G401.6 (cell line): ENCODE measurements around the gene PRAMEF27.
"Not testable (repeated sequence)": the region's sequence is repeated elsewhere in the genome, so short reads cannot be mapped to it uniquely, and the experiment has no call there.

ENCODE experiments used
- FAIRE-seq: peaks from 2 replicates; lab custom pipeline; 2012; peaks lifted over from hg19 to GRCh38; lab: Jason Lieb, UNC

Gene PRAMEF27

GRCh38 chr1:13056475-13056874, at the start of gene PRAMEF27:
PRAMEF27 (minus strand) TSS chr1:13056575; CDS start chr1:13053659, 2,916 bp downstream.
- FAIRE-seq = not testable (repeated sequence)

DNA sequence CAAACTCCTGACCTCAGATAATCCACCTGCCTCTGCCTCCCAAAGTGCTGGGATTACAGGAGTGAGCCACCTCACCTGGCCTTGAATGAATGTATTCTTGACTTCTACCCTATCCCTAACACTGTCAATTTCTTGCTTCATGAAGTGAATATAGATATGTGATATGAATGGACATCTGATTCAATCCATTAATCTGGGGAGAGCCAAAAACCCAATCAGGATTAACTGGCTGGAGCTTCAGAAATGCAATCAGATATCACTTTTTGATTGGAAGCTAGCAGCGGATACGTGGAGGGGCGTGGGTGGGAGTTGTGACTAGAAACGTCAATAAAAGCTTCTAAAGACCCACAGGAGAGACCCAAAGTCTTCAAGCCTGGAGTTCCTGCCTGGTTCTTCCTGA, 14.1 kb upstream of the PRAMEF27 start, which contains the start of gene PRAMEF25:
Gene PRAMEF25 (plus strand): TSS at position 301 of the 400 bp plus-strand sequence. CDS start 2,920 bp downstream, outside the sequence.
- FAIRE-seq = not testable (repeated sequence)

- FAIRE-seq = not testable (repeated sequence)
Measured at GRCh38 chr1:13019846-13020245, 36.5 kb downstream of the PRAMEF27 start.

DNA sequence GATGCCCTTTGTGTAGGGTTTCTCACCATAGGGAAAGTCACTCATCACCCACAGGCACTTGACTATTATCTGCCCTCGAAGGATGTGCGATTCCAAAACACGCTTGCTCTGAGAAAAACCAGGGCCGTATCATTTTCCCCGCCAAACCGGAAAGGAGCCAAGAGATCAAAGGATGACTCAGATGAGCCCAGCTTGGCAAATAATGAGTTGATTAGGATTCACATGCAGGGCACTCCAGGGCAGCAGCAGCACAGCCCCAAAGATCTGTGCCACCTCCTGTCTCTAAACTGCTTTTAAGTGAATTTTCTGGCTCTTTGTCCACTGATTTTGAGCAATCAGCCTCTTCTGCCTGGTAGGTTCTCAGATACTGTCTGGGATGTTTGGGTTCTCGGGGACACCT, 44.4 kb downstream of the PRAMEF27 start:
- not testable (repeated sequence) for FAIRE-seq

- not testable (repeated sequence) for FAIRE-seq
Measured at GRCh38 chr1:13009348-13009747, 47.0 kb downstream of the PRAMEF27 start.

- FAIRE-seq = not testable (repeated sequence)
Measured at GRCh38 chr1:13005732-13006131, 50.6 kb downstream of the PRAMEF27 start.
